ENCODE data around the gene CNTN1. TPM values are rescaled to one million over a fixed set of nuclear protein-coding genes. Genes with fewer than 3 reads are reported as not detected.

Gene CNTN1
- total and polyA plus RNA-seq, 2 of the 8 experiments (the other 6 are each of a cell fraction or from before 2014, with no cell fraction given) = 7.2 to 21.8 TPM

- H3K4me2 ChIP-seq (ENCODE audit: insufficient read depth in 1 of 2, low read depth in 2 of 2, low read length in 2 of 2) = no peak overlapping the region
- no peak overlapping the region for H2BK20ac ChIP-seq (ENCODE audit: low read length)
- no peak overlapping the region for H3K56ac ChIP-seq (replicated peaks; ENCODE audit: insufficient read length, low read depth, low read length)
- H4K20me1 ChIP-seq (replicated peaks in 1 of 2; ENCODE audit: control insufficient read depth in 1 of 2, insufficient read depth in 2 of 2, low read length in 2 of 2) = no peaks in the 10 kb centered on the region
- no peak overlapping the region for H4K5ac ChIP-seq (ENCODE audit: insufficient read length, low read depth, low read length)
- no peaks in the 10 kb centered on the region for H3K79me1 ChIP-seq (ENCODE audit: low read depth, low read length)
- H2AFZ ChIP-seq (ENCODE audit: low read length) = no peak overlapping the region
- H4K8ac ChIP-seq (ENCODE audit: extremely low read depth, insufficient read depth, low read length) = no peak overlapping the region
- no peaks in the 10 kb centered on the region for H3K9me3 ChIP-seq (ENCODE audit: insufficient read depth in 2 of 2, low read depth in 1 of 2, low read length in 1 of 2)
- no peak overlapping the region for H3K4me3 ChIP-seq (ENCODE audit: extremely low read depth in 1 of 4, insufficient read depth in 2 of 4, low read depth in 3 of 4, low read length in 4 of 4)
- H3K27me3 ChIP-seq (replicated peaks in 1 of 4; ENCODE audit: control insufficient read depth in 3 of 4, extremely low read depth in 1 of 4, insufficient read depth in 3 of 4, low read length in 3 of 4) = no peaks in the 10 kb centered on the region
- H3K14ac ChIP-seq (ENCODE audit: insufficient read length) = no peak overlapping the region
- H2BK15ac ChIP-seq (ENCODE audit: low read length) = no peak overlapping the region
- no peak overlapping the region for H3K4ac ChIP-seq (replicated peaks; ENCODE audit: insufficient read length, low read depth, low read length)
- ChIA-PET CTCF (ENCODE audit: partially characterized antibody) (no interaction called here), POLR2A (ENCODE audit: partially characterized antibody) (no interaction called here)
- H2AK5ac ChIP-seq (ENCODE audit: low read depth, low read length) = no peak overlapping the region
- H2BK120ac ChIP-seq (replicated peaks; ENCODE audit: low read depth, low read length) = no peak overlapping the region
- 85% methylated on average over 2 of the region's 2 CpGs; no CpG with 5 or more reads in 1 of the 2 experiments for WGBS, 2 experiments (ENCODE audit: extremely low coverage in 1 of 2, insufficient coverage in 1 of 2, insufficient read length in 1 of 2, insufficient replicate concordance in 2 of 2, low coverage in 1 of 2, low lambda C conversion rate in 2 of 2, missing lambda C conversion rate in 1 of 2)
- H2BK5ac ChIP-seq (ENCODE audit: low read depth, low read length) = no peak overlapping the region
- no peaks in the 10 kb centered on the region for H3K23me2 ChIP-seq (ENCODE audit: low read depth, low read length)
- no peak overlapping the region for H3K9ac ChIP-seq (replicated peaks in 1 of 4; ENCODE audit: extremely low read depth in 1 of 4, low read depth in 3 of 4, low read length in 3 of 4)
- H3K79me2 ChIP-seq (ENCODE audit: control insufficient read depth in 1 of 2, insufficient read depth in 2 of 2, low read length in 2 of 2) = no peaks in the 10 kb centered on the region
- no peak overlapping the region for H3K23ac ChIP-seq (ENCODE audit: insufficient read length)
- no peak overlapping the region for H3K18ac ChIP-seq (ENCODE audit: extremely low read depth, low read length)
- H3K36me3 ChIP-seq (ENCODE audit: control insufficient read depth in 2 of 4, insufficient read depth in 4 of 4, low read length in 3 of 4) = no peaks in the 10 kb centered on the region; a peak in 1 of 8 replicates
- DNase-seq (ENCODE audit: low read depth in 1 of 2, low spot score in 2 of 2) (no peak), FAIRE-seq (no peak)
- H2BK12ac ChIP-seq (ENCODE audit: low read depth, low read length) = no peak overlapping the region
- no peak overlapping the region for H4K91ac ChIP-seq (replicated peaks; ENCODE audit: insufficient read length, low read length)
- H3K27ac ChIP-seq (ENCODE audit: low read depth, low read length) = no peak overlapping the region
- H3K4me1 ChIP-seq (replicated peaks in 1 of 4; ENCODE audit: control insufficient read depth in 3 of 4, insufficient read depth in 4 of 4, low read length in 3 of 4) = peaks cover 0 to 8% (median 0%) of the 10 kb centered on the region in 4 experiments; a peak in 1 of 7 replicates
- TF ChIP-seq CTCF (IDR thresholded peaks at IDR 0.05; ENCODE audit: control extremely low read depth in 1 of 3, insufficient read depth in 1 of 3, low read depth in 1 of 3, low read length in 3 of 3) = no peak
- TF ChIP-seq GTF2F1 (IDR thresholded peaks at IDR 0.05; ENCODE audit: borderline replicate concordance, low read depth, low read length) = no peak
- no peak for TF ChIP-seq YY1 (IDR thresholded peaks at IDR 0.05; ENCODE audit: low read depth, low read length)
- TF ChIP-seq CHD2 (IDR thresholded peaks at IDR 0.05; ENCODE audit: low read length) = no peak
- TF ChIP-seq KDM4A (IDR thresholded peaks at IDR 0.05; ENCODE audit: low read depth, low read length, severe bottlenecking) = no peak
- TF ChIP-seq POLR2A (IDR thresholded peaks at IDR 0.05; ENCODE audit: control extremely low read depth in 1 of 2, low read depth in 2 of 2, low read length in 2 of 2) = no peak
- TF ChIP-seq CREB1 (IDR thresholded peaks at IDR 0.05) = no peak
- TF ChIP-seq, protein P1, sequence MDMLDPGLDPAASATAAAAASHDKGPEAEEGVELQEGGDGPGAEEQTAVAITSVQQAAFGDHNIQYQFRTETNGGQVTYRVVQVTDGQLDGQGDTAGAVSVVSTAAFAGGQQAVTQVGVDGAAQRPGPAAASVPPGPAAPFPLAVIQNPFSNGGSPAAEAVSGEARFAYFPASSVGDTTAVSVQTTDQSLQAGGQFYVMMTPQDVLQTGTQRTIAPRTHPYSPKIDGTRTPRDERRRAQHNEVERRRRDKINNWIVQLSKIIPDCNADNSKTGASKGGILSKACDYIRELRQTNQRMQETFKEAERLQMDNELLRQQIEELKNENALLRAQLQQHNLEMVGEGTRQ (IDR thresholded peaks at IDR 0.05; ENCODE audit: low read length) = no peak
- TF ChIP-seq BCL11A (IDR thresholded peaks at IDR 0.05; ENCODE audit: low read depth in 2 of 2, low read length in 2 of 2) = no peak
- TF ChIP-seq JUN (IDR thresholded peaks at IDR 0.05; ENCODE audit: low read depth, low read length) = no peak
- TF ChIP-seq, protein P2, sequence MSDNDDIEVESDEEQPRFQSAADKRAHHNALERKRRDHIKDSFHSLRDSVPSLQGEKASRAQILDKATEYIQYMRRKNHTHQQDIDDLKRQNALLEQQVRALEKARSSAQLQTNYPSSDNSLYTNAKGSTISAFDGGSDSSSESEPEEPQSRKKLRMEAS (IDR thresholded peaks at IDR 0.05) = no peak
- no peak for TF ChIP-seq KDM5A (IDR thresholded peaks at IDR 0.05; ENCODE audit: low read length)
Observed at GRCh38 chr12:40801861-40802260, 109.6 kb downstream of the CNTN1 start.

All from H1 (cell line).